GM21367 (cell line): ENCODE results near the gene D2HGDH.
"Not testable (repeated sequence)": the region's sequence is repeated elsewhere in the genome, so short reads cannot be mapped to it uniquely, and the experiment has no call there.

Experiments used
- ATAC-seq: cut with Tn5 transposase; IDR thresholded peaks from one replicate; pipeline ENCODE4 v1.9.1; 2021; ENCODE audit not compliant: unreplicated experiment

Gene D2HGDH

GRCh38 chr2:241817821-241818215 lies 83.4 kb downstream of the D2HGDH start:
- ATAC-seq: not testable (repeated sequence)
